Neutrophil (primary cell): ENCODE measurements around the gene KANSL1.

ENCODE experiments used
- H3K27ac ChIP-seq: fragments of 200-600 bp; sonication (generic); 2 replicates; pipeline ENCODE4 v1.5.1; 2016; ENCODE audit warnings: mild to moderate bottlenecking, moderate library complexity
- H3K27me3 ChIP-seq: fragments of 200-600 bp; sonication (generic); 2 replicates; pipeline ENCODE4 v1.6.0; 2016; ENCODE audit warnings: mild to moderate bottlenecking
- H3K36me3 ChIP-seq: fragments of 200-600 bp; sonication (generic); 2 replicates; pipeline ENCODE4 v1.5.1; 2017
- H3K4me1 ChIP-seq, 2 experiments: fragments of 200-600 bp in 1 of 2; sonication (generic) in 1 of 2; 1 replicate in 1 of 2; 2 replicates in 1 of 2; pipeline versions ENCODE4 v1.5.1 to v1.6.1; 2013 to 2016; ENCODE audit warnings: low read depth in 1 of 2, low read length in 1 of 2, mild to moderate bottlenecking in 1 of 2, moderate library complexity in 1 of 2; ENCODE audit not compliant: control insufficient read depth in 1 of 2, insufficient read depth in 1 of 2
- H3K4me3 ChIP-seq, 2 experiments: fragments of 200-600 bp in 1 of 2; sonication (generic) in 1 of 2; 1 replicate in 1 of 2; 2 replicates in 1 of 2; pipeline ENCODE4 v1.5.1; 2013 to 2016; ENCODE audit warnings: low read depth in 1 of 2, low read length in 1 of 2, mild to moderate bottlenecking in 1 of 2, moderate library complexity in 1 of 2
- H3K9me3 ChIP-seq: fragments of 200-600 bp; sonication (generic); 2 replicates; pipeline ENCODE4 v1.5.1; 2016
- CTCF ChIP-seq: fragments of 200-600 bp; sonication (generic); IDR thresholded peaks from 2 replicates; pipeline ENCODE4 v1.5.1; 2016; ENCODE audit warnings: antibody characterized with exemption

Gene KANSL1

GRCh38 chr17:46036491-46036890 is 156.7 kb downstream of the KANSL1 start:
- H3K4me3 ChIP-seq: no peak overlapping the region
- no peaks in the 10 kb centered on the region for H3K4me1 ChIP-seq
- no peaks in the 10 kb centered on the region for H3K27me3 ChIP-seq
- no peak overlapping the region for H3K27ac ChIP-seq
- H3K9me3 ChIP-seq: no peaks in the 10 kb centered on the region
- peaks cover 100% of the 10 kb centered on the region for H3K36me3 ChIP-seq
- no peak for TF ChIP-seq CTCF

- H3K4me1 ChIP-seq: no peaks in the 10 kb centered on the region
- H3K27me3 ChIP-seq: no peaks in the 10 kb centered on the region
- no peak overlapping the region for H3K27ac ChIP-seq
- H3K9me3 ChIP-seq: no peaks in the 10 kb centered on the region
- peaks cover 100% of the 10 kb centered on the region for H3K36me3 ChIP-seq
- TF ChIP-seq CTCF: no peak
- no peak overlapping the region for H3K4me3 ChIP-seq
Measured at GRCh38 chr17:46035112-46035818, 158.0 kb downstream of the KANSL1 start.

GRCh38 chr17:46033392-46033791 is 159.8 kb downstream of the KANSL1 start:
- no peaks in the 10 kb centered on the region for H3K4me1 ChIP-seq
- no peak overlapping the region for H3K4me3 ChIP-seq
- H3K27ac ChIP-seq: no peak overlapping the region
- TF ChIP-seq CTCF: no peak
- H3K36me3 ChIP-seq: peaks cover 93% of the 10 kb centered on the region
- no peaks in the 10 kb centered on the region for H3K27me3 ChIP-seq
- no peaks in the 10 kb centered on the region for H3K9me3 ChIP-seq

- Histone ChIP-seq H3K36me3 (peaks cover 93% of the 10 kb centered on the region), H3K4me1 (no peaks in the 10 kb centered on the region)
- TF ChIP-seq CTCF: no peak
Measured at GRCh38 chr17:46032909-46033308, 160.3 kb downstream of the KANSL1 start.

GRCh38 chr17:46031920-46032319 is 161.3 kb downstream of the KANSL1 start:
- Histone ChIP-seq H3K27ac (no peak overlapping the region), H3K4me1 (peaks cover 8 to 9% of the 10 kb centered on the region in 2 experiments), H3K27me3 (no peaks in the 10 kb centered on the region), H3K9me3 (no peaks in the 10 kb centered on the region), H3K4me3 (no peak overlapping the region), H3K36me3 (peaks cover 86% of the 10 kb centered on the region)
- TF ChIP-seq CTCF: no peak

More at GRCh38 chr17:46032909-46033308, 160.3 kb downstream of the KANSL1 start:
- Histone ChIP-seq H3K27ac (no peak overlapping the region), H3K9me3 (no peaks in the 10 kb centered on the region), H3K4me3 (no peak overlapping the region), H3K27me3 (no peaks in the 10 kb centered on the region)
